Left ventricle myocardium inferior (tissue), 1 donor: ENCODE results near the gene COA7. TPM values are rescaled to one million over a fixed set of nuclear protein-coding genes. Genes with fewer than 3 reads are reported as not detected.
A peak's percentile ranks its signal among the peaks of the same experiment; 100 is the strongest.

ENCODE experiments used
- DNase-seq: peaks from one replicate; pipeline ENCODE4 v3.0.0-alpha.2; 2020
- H3K27ac ChIP-seq: fragments of 200-600 bp; replicated peaks from 2 replicates; pipeline ENCODE4 v1.8.0; 2021
- H3K27me3 ChIP-seq: fragments of 200-600 bp; 2 replicates; pipeline ENCODE4 v1.8.0; 2021; ENCODE audit warnings: low read depth
- H3K36me3 ChIP-seq: fragments of 200-600 bp; 2 replicates; pipeline ENCODE4 v1.8.0; 2021
- H3K4me1 ChIP-seq: fragments of 200-600 bp; 2 replicates; pipeline ENCODE4 v1.8.0; 2021
- H3K4me3 ChIP-seq: fragments of 200-600 bp; 2 replicates; pipeline ENCODE4 v1.8.0; 2021; ENCODE audit warnings: mild to moderate bottlenecking, moderate library complexity
- H3K9me3 ChIP-seq: fragments of 200-600 bp; replicated peaks from 2 replicates; pipeline ENCODE4 v1.8.0; 2021
- intact Hi-C: fragments of 100-400 bp; cut with micrococcal nuclease; formaldehyde crosslinking; loops from one replicate; pipeline ENCODE4 v1.11.0; 2022
- total RNA-seq: library from RNA; stranded (reverse); fragmentation: NEBNext Ultra II Directional; extraction: Animal tissue kit (Norgen Biotek cat#: 25700); gene quantifications from one replicate; pipeline ENCODE4 v1.2.1, GENCODE V29; 2021
- TF ChIP-seq, protein P1 (sequence below): fragments of 200-600 bp; IDR thresholded peaks from 2 replicates; pipeline ENCODE4 v1.8.0; 2021; ENCODE audit warnings: antibody characterized with exemption, mild to moderate bottlenecking, borderline replicate concordance
- donor health status: DM: no; HTN: yes; CAD: no; lungs with severe emphysema.

COA7 gene
- total RNA-seq, 1 donor from 2014 or later, result 18.5 TPM

DNA sequence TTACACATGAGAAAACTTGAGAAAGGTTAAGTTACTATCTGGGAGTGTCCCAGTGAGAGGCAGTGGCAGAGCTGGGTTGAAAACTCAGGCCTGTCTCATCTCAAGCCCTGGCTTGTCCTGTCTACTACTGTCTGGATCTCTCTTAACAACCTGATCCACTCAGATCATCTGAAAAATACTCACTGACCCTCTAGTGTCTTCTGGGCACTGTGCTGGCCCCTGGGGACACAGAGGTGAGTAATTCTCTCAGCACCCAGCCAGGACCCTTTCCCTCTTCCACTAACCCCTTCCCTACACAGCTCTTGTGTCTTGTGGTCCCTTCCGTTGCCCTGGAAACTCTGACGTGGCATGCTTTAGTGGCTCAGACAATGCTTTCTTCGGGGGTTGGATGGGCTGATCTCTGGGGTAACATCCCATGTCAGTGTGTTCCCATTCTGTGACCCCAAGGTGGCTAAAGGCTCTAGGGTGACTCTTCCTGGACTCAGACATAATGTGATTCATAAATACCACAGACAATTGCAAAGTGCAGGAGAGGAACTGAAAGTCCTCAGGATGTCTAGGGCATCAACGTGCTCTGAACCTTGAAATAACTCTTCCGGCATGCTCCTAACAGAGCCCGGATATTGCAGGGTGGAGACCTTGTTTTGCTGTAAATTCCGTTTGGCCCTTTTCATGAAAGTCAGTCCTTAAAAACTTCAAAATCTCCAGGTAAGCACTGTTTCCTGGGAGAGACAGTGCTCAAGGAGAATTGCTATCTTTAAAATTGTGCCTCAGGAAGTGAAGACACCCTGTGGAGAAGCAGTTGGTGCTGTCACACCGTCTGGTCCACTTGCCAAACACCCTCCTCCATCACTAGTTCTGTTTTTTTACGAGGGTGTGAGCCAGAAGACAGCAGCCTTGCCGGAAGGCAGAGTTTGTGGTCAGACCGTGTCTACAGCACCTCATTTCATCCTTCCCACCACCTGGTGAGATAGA lies 61.1 kb downstream of the COA7 start:
- TF ChIP-seq, protein P1, sequence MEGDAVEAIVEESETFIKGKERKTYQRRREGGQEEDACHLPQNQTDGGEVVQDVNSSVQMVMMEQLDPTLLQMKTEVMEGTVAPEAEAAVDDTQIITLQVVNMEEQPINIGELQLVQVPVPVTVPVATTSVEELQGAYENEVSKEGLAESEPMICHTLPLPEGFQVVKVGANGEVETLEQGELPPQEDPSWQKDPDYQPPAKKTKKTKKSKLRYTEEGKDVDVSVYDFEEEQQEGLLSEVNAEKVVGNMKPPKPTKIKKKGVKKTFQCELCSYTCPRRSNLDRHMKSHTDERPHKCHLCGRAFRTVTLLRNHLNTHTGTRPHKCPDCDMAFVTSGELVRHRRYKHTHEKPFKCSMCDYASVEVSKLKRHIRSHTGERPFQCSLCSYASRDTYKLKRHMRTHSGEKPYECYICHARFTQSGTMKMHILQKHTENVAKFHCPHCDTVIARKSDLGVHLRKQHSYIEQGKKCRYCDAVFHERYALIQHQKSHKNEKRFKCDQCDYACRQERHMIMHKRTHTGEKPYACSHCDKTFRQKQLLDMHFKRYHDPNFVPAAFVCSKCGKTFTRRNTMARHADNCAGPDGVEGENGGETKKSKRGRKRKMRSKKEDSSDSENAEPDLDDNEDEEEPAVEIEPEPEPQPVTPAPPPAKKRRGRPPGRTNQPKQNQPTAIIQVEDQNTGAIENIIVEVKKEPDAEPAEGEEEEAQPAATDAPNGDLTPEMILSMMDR, result no peak
- Histone ChIP-seq H3K27me3 (peaks cover 25% of the 10 kb centered on the region), H3K9me3 (no peaks in the 10 kb centered on the region), H3K36me3 (no peaks in the 10 kb centered on the region), H3K4me3 (no peak overlapping the region), H3K27ac (peak overlapping the region; percentile 57), H3K4me1 (peaks cover 28% of the 10 kb centered on the region)
- intact Hi-C loops, result no loop called here
- no peak for DNase-seq

DNA sequence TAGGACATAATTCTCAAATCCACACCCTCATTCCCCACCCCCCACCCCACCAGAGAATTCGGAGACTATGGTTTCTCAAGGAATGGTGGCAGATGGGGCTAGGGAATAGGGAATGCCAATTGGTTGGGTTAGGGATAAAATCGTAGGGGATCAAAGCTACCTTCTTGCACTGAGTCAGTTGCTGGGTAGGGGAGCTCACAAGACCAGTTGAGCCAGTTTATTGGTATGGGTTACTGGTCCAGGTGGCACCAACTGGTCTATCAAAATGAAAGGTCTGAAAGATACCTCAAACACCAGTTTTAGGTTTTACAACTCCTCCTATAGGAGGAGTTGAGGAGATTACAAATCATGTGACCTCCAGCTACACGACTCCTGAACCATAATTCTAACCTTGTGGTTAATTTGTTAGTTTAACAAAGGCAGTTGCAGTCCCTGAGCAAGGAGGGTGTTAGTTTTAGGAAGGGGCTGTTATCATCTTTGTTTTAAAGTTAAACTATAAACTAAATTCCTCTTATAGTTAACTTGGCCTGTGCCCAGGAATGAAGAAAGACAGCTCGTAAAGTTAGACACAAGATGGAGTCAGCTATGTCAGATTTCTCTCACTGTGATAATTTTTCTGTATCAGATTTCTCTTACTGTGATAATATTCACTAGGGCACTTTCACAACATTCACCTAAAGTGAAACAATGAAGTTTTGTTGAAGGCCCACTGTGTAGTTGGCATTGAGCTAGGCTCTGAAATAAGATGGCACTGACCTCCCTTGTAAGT lies 62.6 kb downstream of the COA7 start:
- intact Hi-C loops, result no loop called here
- H3K9me3 ChIP-seq, result no peaks in the 10 kb centered on the region
- H3K27ac ChIP-seq, result no peak overlapping the region

More for the DNA sequence above, 62.6 kb downstream of the COA7 start:
- H3K36me3 ChIP-seq, result no peaks in the 10 kb centered on the region
- H3K27me3 ChIP-seq, result peaks cover 40% of the 10 kb centered on the region
- no peak overlapping the region for H3K4me3 ChIP-seq
- TF ChIP-seq, protein P1, result no peak
- H3K4me1 ChIP-seq, result peaks cover 35% of the 10 kb centered on the region
- no peak for DNase-seq

Other genes with a start within 250 kb of the COA7 start
- gene TUT4, start 145.3 kb downstream of the COA7 start, total RNA-seq, result 30.9 TPM
- 5.2 TPM for gene GPX7, start 96.0 kb downstream of the COA7 start, total RNA-seq
- gene SHISAL2A, start 65.2 kb downstream of the COA7 start, total RNA-seq, result not detected
- 68.3 TPM for gene ZYG11B, start 28.1 kb upstream of the COA7 start, total RNA-seq
- not detected for gene ZYG11A, start 144.4 kb upstream of the COA7 start, total RNA-seq
- gene ECHDC2, start 223.4 kb upstream of the COA7 start, total RNA-seq, result 119 TPM
- gene SCP2, start 228.9 kb upstream of the COA7 start, total RNA-seq, result 130 TPM